ENCODE measurements around the gene DLG2. TPM values are rescaled to one million over a fixed set of nuclear protein-coding genes. Genes with fewer than 3 reads are reported as not detected.

DLG2 gene
- total RNA-seq, 4 donors from 2014 or later, result 7.3 to 14.1 (median 11.1) TPM

DNA sequence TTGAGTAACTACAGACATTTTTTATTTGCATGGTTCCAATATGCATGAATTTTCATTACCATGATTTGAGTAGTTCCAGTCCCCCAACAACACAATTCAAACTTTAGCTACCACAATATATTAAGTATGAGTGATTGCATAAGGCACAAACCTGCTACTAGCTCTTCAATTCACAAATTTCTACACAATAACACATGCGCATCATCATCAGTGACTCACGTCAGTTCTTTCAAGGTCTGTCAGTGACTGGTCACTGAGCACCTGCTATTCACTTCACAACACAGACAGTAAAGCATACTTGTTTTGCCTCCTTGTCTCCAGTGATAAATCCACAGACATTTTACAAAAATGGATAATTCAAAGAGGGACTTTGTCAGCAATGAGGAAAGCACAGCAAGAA is 1905.9 kb downstream of the DLG2 start:
- 94% methylated on average over 2 of the region's 2 CpGs for WGBS
- H3K9me3 ChIP-seq, result no peaks in the 10 kb centered on the region
- TF ChIP-seq EP300 (IDR thresholded peaks at IDR 0.05), result no peak
- no peak for TF ChIP-seq POLR2AphosphoS5 (IDR thresholded peaks at IDR 0.05)
- TF ChIP-seq, protein P1, sequence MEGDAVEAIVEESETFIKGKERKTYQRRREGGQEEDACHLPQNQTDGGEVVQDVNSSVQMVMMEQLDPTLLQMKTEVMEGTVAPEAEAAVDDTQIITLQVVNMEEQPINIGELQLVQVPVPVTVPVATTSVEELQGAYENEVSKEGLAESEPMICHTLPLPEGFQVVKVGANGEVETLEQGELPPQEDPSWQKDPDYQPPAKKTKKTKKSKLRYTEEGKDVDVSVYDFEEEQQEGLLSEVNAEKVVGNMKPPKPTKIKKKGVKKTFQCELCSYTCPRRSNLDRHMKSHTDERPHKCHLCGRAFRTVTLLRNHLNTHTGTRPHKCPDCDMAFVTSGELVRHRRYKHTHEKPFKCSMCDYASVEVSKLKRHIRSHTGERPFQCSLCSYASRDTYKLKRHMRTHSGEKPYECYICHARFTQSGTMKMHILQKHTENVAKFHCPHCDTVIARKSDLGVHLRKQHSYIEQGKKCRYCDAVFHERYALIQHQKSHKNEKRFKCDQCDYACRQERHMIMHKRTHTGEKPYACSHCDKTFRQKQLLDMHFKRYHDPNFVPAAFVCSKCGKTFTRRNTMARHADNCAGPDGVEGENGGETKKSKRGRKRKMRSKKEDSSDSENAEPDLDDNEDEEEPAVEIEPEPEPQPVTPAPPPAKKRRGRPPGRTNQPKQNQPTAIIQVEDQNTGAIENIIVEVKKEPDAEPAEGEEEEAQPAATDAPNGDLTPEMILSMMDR (IDR thresholded peaks at IDR 0.05), result no peak
- no peak for TF ChIP-seq POLR2A (IDR thresholded peaks at IDR 0.05; ENCODE audit: low read depth)
- no peak overlapping the region for H3K27ac ChIP-seq (replicated peaks in 1 of 4)
- H3K36me3 ChIP-seq, result no peaks in the 10 kb centered on the region
- peaks cover 10 to 23% (median 21%) of the 10 kb centered on the region in 4 donors for H3K4me1 ChIP-seq
- DNase-seq (ENCODE audit: extremely low spot score), result no peak
- H3K4me3 ChIP-seq, result no peak overlapping the region
- H3K27me3 ChIP-seq, result no peaks in the 10 kb centered on the region
- intact Hi-C loops (cut with DNase I), result loop anchor here (5.0 kb wide), 1 partner anchor 429 kb away; no protein-coding TSS in a partner anchor

DNA sequence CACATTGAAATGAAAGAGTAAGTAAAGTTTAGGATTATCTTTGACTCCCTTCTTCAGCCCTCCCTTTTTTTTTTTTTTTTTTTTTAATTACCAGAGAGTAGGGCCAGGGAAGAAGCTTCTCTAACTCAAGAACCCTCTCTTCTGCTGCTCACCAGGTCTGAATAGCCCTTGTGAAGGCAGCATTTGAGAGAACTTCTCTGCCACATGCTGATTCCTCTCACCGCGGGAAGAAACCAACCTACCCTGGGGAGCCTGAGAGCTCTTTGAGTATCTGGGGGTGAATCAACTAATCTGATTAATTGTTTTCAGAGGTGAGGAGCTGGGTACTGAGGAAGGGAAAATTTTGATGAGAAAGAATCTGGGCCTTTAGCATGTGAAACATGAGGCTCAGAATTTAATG is 1906.5 kb downstream of the DLG2 start:
- no peak overlapping the region for H3K27ac ChIP-seq (replicated peaks in 1 of 4)
- no peak for DNase-seq (ENCODE audit: extremely low spot score)
- intact Hi-C loops (cut with DNase I), result loop anchor here (5.0 kb wide), 1 partner anchor 428 kb away; no protein-coding TSS in a partner anchor
- no peak for TF ChIP-seq POLR2AphosphoS5 (IDR thresholded peaks at IDR 0.05)
- no peak for TF ChIP-seq EP300 (IDR thresholded peaks at IDR 0.05)
- TF ChIP-seq, protein P1 (IDR thresholded peaks at IDR 0.05), result no peak
- no peak for TF ChIP-seq POLR2A (IDR thresholded peaks at IDR 0.05; ENCODE audit: low read depth)
- 75% methylated on average over 2 of the region's 2 CpGs for WGBS
- H3K36me3 ChIP-seq, result no peaks in the 10 kb centered on the region
- H3K4me3 ChIP-seq, result no peak overlapping the region
- H3K27me3 ChIP-seq, result no peaks in the 10 kb centered on the region
- peaks cover 10 to 20% (median 18%) of the 10 kb centered on the region in 4 donors for H3K4me1 ChIP-seq
- no peaks in the 10 kb centered on the region for H3K9me3 ChIP-seq

DNA sequence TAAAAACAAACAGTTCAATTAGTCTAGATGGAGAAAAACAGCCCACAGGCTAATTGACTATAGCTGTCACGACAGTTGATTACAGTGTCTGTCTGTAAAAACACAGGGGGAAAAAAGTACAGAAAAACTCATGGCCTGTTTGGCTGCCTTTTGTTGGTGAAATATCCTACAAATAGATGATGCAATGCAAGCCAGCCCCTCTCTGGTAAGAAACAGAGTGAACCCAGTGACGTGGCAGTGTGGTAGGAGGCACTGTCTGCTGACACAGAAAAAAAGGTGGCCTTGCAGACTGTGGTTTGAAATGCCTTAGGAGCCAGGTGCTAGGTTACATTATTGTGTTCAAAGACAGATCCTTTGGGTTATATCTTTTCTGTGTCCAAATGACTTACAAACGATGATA is 1909.6 kb downstream of the DLG2 start:
- TF ChIP-seq, protein P1 (IDR thresholded peaks at IDR 0.05), result no peak
- TF ChIP-seq POLR2A (IDR thresholded peaks at IDR 0.05; ENCODE audit: low read depth) (no peak), POLR2AphosphoS5 (IDR thresholded peaks at IDR 0.05) (no peak), EP300 (IDR thresholded peaks at IDR 0.05) (no peak)
- H3K27me3 ChIP-seq, result no peaks in the 10 kb centered on the region
- no peak overlapping the region for H3K27ac ChIP-seq (replicated peaks in 1 of 4)
- intact Hi-C loops (cut with DNase I), result loop anchor here (5.0 kb wide), 1 partner anchor 240 kb away; no protein-coding TSS in a partner anchor
- no peak overlapping the region for H3K4me3 ChIP-seq
- no peak for DNase-seq (ENCODE audit: extremely low spot score)
- H3K4me1 ChIP-seq, result no peaks in the 10 kb centered on the region
- no peaks in the 10 kb centered on the region for H3K36me3 ChIP-seq
- 74% methylated on average over 3 of the region's 3 CpGs for WGBS
- H3K9me3 ChIP-seq, result no peaks in the 10 kb centered on the region

DNA sequence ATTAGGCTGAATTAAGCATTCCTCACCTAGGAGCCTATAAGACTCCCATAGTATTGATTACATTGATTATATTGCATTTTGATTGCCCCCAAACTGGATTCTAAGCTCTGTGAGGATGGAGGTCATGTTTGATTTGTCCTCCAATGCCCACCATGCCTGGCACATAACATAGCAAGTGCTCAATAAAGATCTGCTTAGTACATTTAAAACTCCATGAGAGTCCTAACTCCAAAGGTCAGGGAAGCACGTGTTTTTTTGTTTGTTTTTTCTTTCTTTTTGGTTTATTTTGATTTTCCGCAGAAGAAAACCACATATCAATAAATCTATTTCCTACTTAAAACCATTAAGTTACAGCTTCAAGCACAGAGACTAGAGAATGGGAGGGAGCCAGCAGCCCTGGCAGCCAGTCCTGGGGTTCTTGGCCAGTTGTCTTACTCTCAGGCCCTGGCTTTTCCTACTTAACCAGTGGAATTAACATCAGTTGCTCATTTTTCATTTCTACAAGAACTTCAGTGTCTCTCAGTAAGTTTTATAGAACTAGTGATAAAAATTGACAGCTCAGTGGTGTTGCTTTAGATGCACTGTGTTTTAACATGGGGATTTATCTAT is 1911.1 kb downstream of the DLG2 start:
- TF ChIP-seq EP300 (IDR thresholded peaks at IDR 0.05) (no peak), POLR2AphosphoS5 (IDR thresholded peaks at IDR 0.05) (no peak), POLR2A (IDR thresholded peaks at IDR 0.05; ENCODE audit: low read depth) (no peak)
- TF ChIP-seq, protein P1 (IDR thresholded peaks at IDR 0.05), result no peak
- H3K9me3 ChIP-seq, result no peaks in the 10 kb centered on the region
- H3K27ac ChIP-seq (replicated peaks in 1 of 4), result no peak overlapping the region
- intact Hi-C loops (cut with DNase I), result loop anchor here (5.0 kb wide), 1 partner anchor 239 kb away; no protein-coding TSS in a partner anchor
- no peaks in the 10 kb centered on the region for H3K36me3 ChIP-seq
- WGBS, result 73% methylated on average over 2 of the region's 2 CpGs
- no peak overlapping the region for H3K4me3 ChIP-seq
- DNase-seq (ENCODE audit: extremely low spot score), result no peak
- H3K4me1 ChIP-seq, result no peaks in the 10 kb centered on the region
- H3K27me3 ChIP-seq, result no peaks in the 10 kb centered on the region
